HepG2 (cell line): ENCODE results near the gene MFAP1. TPM values are rescaled to one million over a fixed set of nuclear protein-coding genes. Genes with fewer than 3 reads are reported as not detected.
A peak's percentile ranks its signal among the peaks of the same experiment; 100 is the strongest.

ENCODE experiments used
- BCL3 ChIP-seq: sonication (generic); formaldehyde crosslinking; IDR thresholded peaks from 2 replicates; pipeline ENCODE4 v1.5.1; 2020; ENCODE audit warnings: mild to moderate bottlenecking, missing genetic modification reagents, moderate library complexity
- CENPBD1 ChIP-seq: sonication (generic); formaldehyde crosslinking; IDR thresholded peaks from 2 replicates; pipeline ENCODE4 v1.8.0; 2022; ENCODE audit warnings: missing genetic modification reagents, low read depth, mild to moderate bottlenecking, borderline replicate concordance
- ETV5 ChIP-seq: IDR thresholded peaks from 2 replicates; pipeline ENCODE4 v1.6.1; 2018; ENCODE audit warnings: missing biosample characterization, missing genetic modification reagents, inconsistent platforms, borderline replicate concordance
- HCFC1 ChIP-seq: fragments of 150-350 bp; IDR thresholded peaks from 2 replicates; pipeline ENCODE4 v1.6.1; 2014; ENCODE audit warnings: low read depth, low read length
- HINFP ChIP-seq: sonication (generic); formaldehyde crosslinking; IDR thresholded peaks from 2 replicates; pipeline ENCODE4 v1.4.0; 2020; ENCODE audit warnings: low read depth, mild to moderate bottlenecking, missing genetic modification reagents
- HNRNPL ChIP-seq: fragments of 200-400 bp; formaldehyde crosslinking; IDR thresholded peaks from 2 replicates; pipeline ENCODE4 v1.6.1; 2017; ENCODE audit warnings: mild to moderate bottlenecking, low read depth, low read length
- JARID2 ChIP-seq: sonication (generic); formaldehyde crosslinking; IDR thresholded peaks from 2 replicates; pipeline ENCODE4 v1.8.1; 2023; ENCODE audit warnings: missing genetic modification reagents, inconsistent platforms; ENCODE audit not compliant: insufficient replicate concordance
- MEIS2 ChIP-seq: sonication (generic); formaldehyde crosslinking; IDR thresholded peaks from 2 replicates; pipeline ENCODE4 v1.9.0; 2021; ENCODE audit warnings: mild to moderate bottlenecking, missing genetic modification reagents
- NFIC ChIP-seq: IDR thresholded peaks from 2 replicates; pipeline ENCODE4 v1.6.1; 2012; ENCODE audit warnings: mild to moderate bottlenecking, low read length, inconsistent platforms
- PHF20 ChIP-seq: sonication (generic); formaldehyde crosslinking; IDR thresholded peaks from 2 replicates; pipeline ENCODE4 v1.5.0; 2020; ENCODE audit warnings: mild to moderate bottlenecking, missing genetic modification reagents
- PTBP1 ChIP-seq: fragments of 200-400 bp; formaldehyde crosslinking; IDR thresholded peaks from 2 replicates; pipeline ENCODE4 v1.6.1; 2018; ENCODE audit warnings: low read length, low read depth; ENCODE audit not compliant: poor library complexity, severe bottlenecking
- SAFB2 ChIP-seq: sonication (generic); formaldehyde crosslinking; IDR thresholded peaks from 2 replicates; pipeline ENCODE4 v1.5.1; 2020; ENCODE audit warnings: missing genetic modification reagents, low read depth, mild to moderate bottlenecking, borderline replicate concordance
- TARDBP ChIP-seq: sonication (generic); formaldehyde crosslinking; IDR thresholded peaks from 2 replicates; pipeline ENCODE4 v1.8.0; 2022; ENCODE audit warnings: mild to moderate bottlenecking, missing genetic modification reagents
- ZBTB42 ChIP-seq: sonication (generic); formaldehyde crosslinking; IDR thresholded peaks from 2 replicates; pipeline ENCODE4 v1.5.0; 2020; ENCODE audit warnings: mild to moderate bottlenecking, missing genetic modification reagents
- ZC3H4 ChIP-seq: sonication (generic); formaldehyde crosslinking; IDR thresholded peaks from 2 replicates; pipeline ENCODE4 v1.4.0; 2020; ENCODE audit warnings: missing genetic modification reagents, borderline replicate concordance
- ZEB1 ChIP-seq: IDR thresholded peaks from 2 replicates; pipeline ENCODE4 v1.6.1; 2012; ENCODE audit warnings: mild to moderate bottlenecking, low read depth, inconsistent platforms; ENCODE audit not compliant: insufficient replicate concordance
- ZKSCAN1 ChIP-seq: fragments of 150-350 bp; IDR thresholded peaks from 2 replicates; pipeline ENCODE4 v1.6.1; 2014; ENCODE audit warnings: low read length
- ZNF232 ChIP-seq: sonication (generic); formaldehyde crosslinking; IDR thresholded peaks from 2 replicates; pipeline ENCODE4 v1.4.0; 2020; ENCODE audit warnings: missing genetic modification reagents, borderline replicate concordance
- ZNF264 ChIP-seq: sonication (generic); formaldehyde crosslinking; IDR thresholded peaks from 2 replicates; pipeline ENCODE4 v1.4.0; 2020; ENCODE audit warnings: missing genetic modification reagents
- ZNF501 ChIP-seq: sonication (generic); formaldehyde crosslinking; IDR thresholded peaks from 2 replicates; pipeline ENCODE4 v1.5.1; 2020; ENCODE audit warnings: mild to moderate bottlenecking, moderate library complexity, missing genetic modification reagents
- ZNF691 ChIP-seq: sonication (generic); formaldehyde crosslinking; IDR thresholded peaks from 2 replicates; pipeline ENCODE4 v1.4.0; 2020; ENCODE audit warnings: missing genetic modification reagents, low read depth, mild to moderate bottlenecking, borderline replicate concordance
- ZNF704 ChIP-seq: sonication (generic); formaldehyde crosslinking; IDR thresholded peaks from 2 replicates; pipeline ENCODE4 v1.8.1; 2023; ENCODE audit warnings: mild to moderate bottlenecking, inconsistent platforms, moderate library complexity, missing genetic modification reagents, borderline replicate concordance
- ZNF780A ChIP-seq: sonication (generic); formaldehyde crosslinking; IDR thresholded peaks from 2 replicates; pipeline ENCODE4 v1.8.0; 2022; ENCODE audit warnings: mild to moderate bottlenecking, missing genetic modification reagents, moderate library complexity
- ZNF891 ChIP-seq: sonication (generic); formaldehyde crosslinking; IDR thresholded peaks from 2 replicates; pipeline ENCODE4 v1.5.0; 2020; ENCODE audit warnings: mild to moderate bottlenecking, missing genetic modification reagents
- ZSCAN31 ChIP-seq: sonication (generic); formaldehyde crosslinking; IDR thresholded peaks from 2 replicates; pipeline ENCODE4 v1.5.0; 2020; ENCODE audit warnings: low read depth, mild to moderate bottlenecking, missing genetic modification reagents
- polyA plus RNA-seq, 8 experiments: library from polyadenylated mRNA; depleted of rRNA in 3 of 8; stranded (reverse) in 7 of 8; unstranded in 1 of 8; fragments of >200 nt; fragmentation: Illumina TruSeq in 4 of 8; extraction: Trizol in 4 of 8; gene quantifications; 2 replicates each; pipeline versions ENCODE4 v1.2.1 to v1.2.3, GENCODE V29; 2011 to 2016; ENCODE audit warnings: low read depth in 4 of 8, missing spikeins in 1 of 8, mixed read lengths in 1 of 8; ENCODE audit not compliant: insufficient read depth in 1 of 8
- total RNA-seq, 5 experiments: library from RNA; depleted of rRNA; stranded (reverse); fragments of >200 nt; fragmentation: Illumina TruSeq; extraction: Trizol; gene quantifications; 2 replicates each; pipeline ENCODE4 v1.2.3, GENCODE V29; 2016; ENCODE audit warnings: low read depth in 1 of 5

MFAP1 gene
- total and polyA plus RNA-seq, 2 of the 13 experiments (the other 11 are each of a cell fraction or from before 2014, with no cell fraction given): 11.8 to 39.5 TPM

- TF ChIP-seq BCL3 (CRISPR knock-in tag) (no peak), HINFP (CRISPR knock-in tag) (no peak), ZBTB42 (CRISPR knock-in tag) (no peak), ZNF780A (CRISPR knock-in tag) (no peak), ZNF501 (CRISPR knock-in tag) (peak; percentile 62; the same call in 1 of the 2 replicates), ZC3H4 (CRISPR knock-in tag) (peak; percentile 78; the same call in 1 of the 2 replicates), ZNF264 (CRISPR knock-in tag) (no peak), JARID2 (CRISPR knock-in tag) (no peak), ZEB1 (no peak), TARDBP (peak; percentile 32; the same call in 1 of the 2 replicates), MEIS2 (CRISPR knock-in tag) (no peak; the same call in 1 of the 2 replicates), HNRNPL (0 out of 2 replicates have a peak, but pooled peaks have one; percentile 27), CENPBD1 (CRISPR knock-in tag) (no peak), ZNF891 (CRISPR knock-in tag) (no peak), ETV5 (CRISPR knock-in tag) (0 out of 2 replicates have a peak, but pooled peaks have one; percentile 7), PHF20 (CRISPR knock-in tag) (peak; percentile 2; the same call in 1 of the 2 replicates), ZNF691 (CRISPR knock-in tag) (no peak), ZSCAN31 (CRISPR knock-in tag) (no peak), ZNF232 (CRISPR knock-in tag) (peak; percentile 14; the same call in 1 of the 2 replicates), NFIC (no peak), ZNF704 (CRISPR knock-in tag) (no peak), HCFC1 (no peak), PTBP1 (peak; percentile 63), SAFB2 (CRISPR knock-in tag) (no peak), ZKSCAN1 (no peak)
Observed at GRCh38 chr15:43792761-43793476, 31.6 kb downstream of the MFAP1 start (continued).
